CD4-positive, alpha-beta T cell treated with Interleukin-12 subunit alpha and Interleukin-12 subunit beta, for 1 hour (primary cell): ENCODE data around the gene GATM.
"Not testable (repeated sequence)": the region's sequence is repeated elsewhere in the genome, so short reads cannot be mapped to it uniquely, and the experiment has no call there.

Experiments
- DNase-seq: peaks from one replicate; pipeline ENCODE4 v3.0.0-alpha.2; 2020

Gene GATM

GRCh38 chr15:45387380-45388007, 9.2 kb upstream of the GATM start:
- no peak for DNase-seq

GRCh38 chr15:45386974-45387373, 8.6 kb upstream of the GATM start:
- DNase-seq = no peak

GRCh38 chr15:45386420-45386819, 8.1 kb upstream of the GATM start:
- DNase-seq = no peak

- DNase-seq = no peak
Measured at GRCh38 chr15:45385590-45385989, 7.2 kb upstream of the GATM start.

GRCh38 chr15:45384700-45385099, 6.4 kb upstream of the GATM start:
- no peak for DNase-seq

GRCh38 chr15:45378913-45379262, 544 bp upstream of the GATM start:
- no peak for DNase-seq

GRCh38 chr15:45377609-45378148, 665 bp downstream of the GATM start:
- no peak for DNase-seq

- no peak for DNase-seq
Measured at GRCh38 chr15:45376967-45377608, 1.3 kb downstream of the GATM start.

GRCh38 chr15:45376300-45376928, 1.9 kb downstream of the GATM start:
- DNase-seq = no peak

- no peak for DNase-seq
Measured at GRCh38 chr15:45375836-45376235, 2.5 kb downstream of the GATM start.

- no peak for DNase-seq
Measured at GRCh38 chr15:45373976-45374375, 4.4 kb downstream of the GATM start.

- DNase-seq = no peak
Measured at GRCh38 chr15:45372041-45372995, 6.0 kb downstream of the GATM start.

GRCh38 chr15:45371546-45371945, 6.8 kb downstream of the GATM start:
- DNase-seq = no peak

- DNase-seq = not testable (repeated sequence)
Measured at GRCh38 chr15:45370042-45370441, 8.3 kb downstream of the GATM start.

GRCh38 chr15:45367222-45367621, 11.1 kb downstream of the GATM start:
- DNase-seq = not testable (repeated sequence)

- no peak for DNase-seq
Measured at GRCh38 chr15:45364271-45364670, 14.1 kb downstream of the GATM start.

- no peak for DNase-seq
Measured at GRCh38 chr15:45363801-45364200, 14.5 kb downstream of the GATM start.

GRCh38 chr15:45363334-45363733, 15.0 kb downstream of the GATM start:
- no peak for DNase-seq

- no peak for DNase-seq
Measured at GRCh38 chr15:45362419-45362818, 15.9 kb downstream of the GATM start.

- no peak for DNase-seq
Measured at GRCh38 chr15:45361878-45362277, 16.5 kb downstream of the GATM start.

- DNase-seq = no peak
Measured at GRCh38 chr15:45355860-45356259, 22.5 kb downstream of the GATM start.

- DNase-seq = no peak
Measured at GRCh38 chr15:45354711-45355110, 23.6 kb downstream of the GATM start.

- DNase-seq = no peak
Measured at GRCh38 chr15:45351227-45351626, 27.1 kb downstream of the GATM start.
